Inferior parietal cortex (tissue), 1 donor: Measurements from ENCODE around the gene SNIP1.
"Not testable (repeated sequence)": the region's sequence is repeated elsewhere in the genome, so short reads cannot be mapped to it uniquely, and the experiment has no call there.

Experiments used
- DNase-seq: peaks from one replicate; pipeline ENCODE4 v3.0.0-alpha.2; 2016; ENCODE audit errors: extremely low spot score

SNIP1 gene

GRCh38 chr1:37559080-37559479 is 5.0 kb upstream of the SNIP1 start:
- DNase-seq: no peak

GRCh38 chr1:37558411-37558810 is 4.3 kb upstream of the SNIP1 start:
- no peak for DNase-seq

GRCh38 chr1:37557402-37557801 is 3.3 kb upstream of the SNIP1 start:
- DNase-seq: no peak

- peak; percentile 58 for DNase-seq
Observed at GRCh38 chr1:37556712-37557196, 2.7 kb upstream of the SNIP1 start, which contains the start of gene DNALI1. TSS of gene DNALI1 (plus strand) at chr1:37556940. CDS start at chr1:37556995, 55 bp downstream.

- no peak for DNase-seq
Observed at GRCh38 chr1:37553598-37553926, 531 bp downstream of the SNIP1 start.

GRCh38 chr1:37549341-37549740 is 4.8 kb downstream of the SNIP1 start:
- DNase-seq: no peak

GRCh38 chr1:37545019-37545418 is 9.1 kb downstream of the SNIP1 start:
- DNase-seq: no peak

- no peak for DNase-seq
Observed at GRCh38 chr1:37544530-37544929, 9.6 kb downstream of the SNIP1 start.

GRCh38 chr1:37540036-37540785 is 13.9 kb downstream of the SNIP1 start:
- DNase-seq: no peak

GRCh38 chr1:37539154-37539553 is 14.9 kb downstream of the SNIP1 start:
- DNase-seq: not testable (repeated sequence)

GRCh38 chr1:37537378-37537777 is 16.7 kb downstream of the SNIP1 start:
- DNase-seq: no peak

- no peak for DNase-seq
Observed at GRCh38 chr1:37533317-37534093, 20.6 kb downstream of the SNIP1 start.

- DNase-seq: not testable (repeated sequence)
Observed at GRCh38 chr1:37532418-37533156, 21.5 kb downstream of the SNIP1 start.

- DNase-seq: not testable (repeated sequence)
Observed at GRCh38 chr1:37529888-37530287, 24.2 kb downstream of the SNIP1 start.

- no peak for DNase-seq
Observed at GRCh38 chr1:37519613-37520012, 34.5 kb downstream of the SNIP1 start.

- not testable (repeated sequence) for DNase-seq
Observed at GRCh38 chr1:37518929-37519328, 35.2 kb downstream of the SNIP1 start.

- not testable (repeated sequence) for DNase-seq
Observed at GRCh38 chr1:37518241-37518640, 35.9 kb downstream of the SNIP1 start.

GRCh38 chr1:37517569-37517968 is 36.5 kb downstream of the SNIP1 start:
- no peak for DNase-seq

GRCh38 chr1:37515185-37516034 is 38.7 kb downstream of the SNIP1 start:
- no peak for DNase-seq

- DNase-seq: peak; percentile 84
Observed at GRCh38 chr1:37514350-37515184, 39.5 kb downstream of the SNIP1 start, which contains the start of gene MEAF6. TSS of gene MEAF6 (minus strand) at chr1:37514766. CDS start at chr1:37514746, 20 bp downstream.
